Chondrocyte (in vitro differentiated cells): ENCODE data around the gene CDK5. TPM values are rescaled to one million over a fixed set of nuclear protein-coding genes. Genes with fewer than 3 reads are reported as not detected.

Experiments
- DNase-seq: peaks from one replicate; pipeline ENCODE4 v3.0.0; 2021; ENCODE audit warnings: mixed read lengths, low spot score
- H3K27ac Mint-ChIP-seq: one replicate; pipeline ENCODE4 v1.8.0; 2021; ENCODE audit warnings: mild to moderate bottlenecking, moderate library complexity, mixed read lengths; ENCODE audit not compliant: unreplicated experiment
- H3K27me3 Mint-ChIP-seq: 2 replicates; pipeline ENCODE4 v1.8.0; 2021; ENCODE audit warnings: low read depth, mixed read lengths
- H3K36me3 Mint-ChIP-seq: 2 replicates; pipeline ENCODE4 v1.8.0; 2021; ENCODE audit warnings: low read depth, mixed read lengths
- H3K4me1 Mint-ChIP-seq: 2 replicates; pipeline ENCODE4 v1.8.0; 2021; ENCODE audit warnings: low read depth, mild to moderate bottlenecking, mixed read lengths
- H3K4me3 Mint-ChIP-seq: one replicate; pipeline ENCODE4 v1.8.0; 2021; ENCODE audit warnings: mild to moderate bottlenecking, moderate library complexity, mixed read lengths; ENCODE audit not compliant: unreplicated experiment
- H3K9me3 Mint-ChIP-seq: 2 replicates; pipeline ENCODE4 v1.8.0; 2021; ENCODE audit warnings: low read depth, mixed read lengths
- CTCF ChIP-seq: fragments of 200-600 bp; sonication (generic); IDR thresholded peaks from 2 replicates; pipeline ENCODE4 v1.5.0; 2021; ENCODE audit warnings: antibody characterized with exemption, mild to moderate bottlenecking, moderate library complexity
- total RNA-seq: library from RNA; stranded (reverse); gene quantifications from 3 replicates; pipeline ENCODE4 v1.2.1, GENCODE V29; 2021

Gene CDK5
- total RNA-seq, 1 donor from 2014 or later: 24.0 TPM

- TF ChIP-seq CTCF: no peak
- Mint-ChIP-seq H3K9me3 (no peaks in the 10 kb centered on the region), H3K4me1 (peaks cover 46% of the 10 kb centered on the region), H3K27me3 (no peaks in the 10 kb centered on the region), H3K4me3 (peak overlapping the region; percentile 87), H3K36me3 (peaks cover 9% of the 10 kb centered on the region), H3K27ac (peak overlapping the region; percentile 97)
- DNase-seq: no peak
These were observed 21.7 kb upstream of the CDK5 start for GRCh38 chr7:151079199-151079910.

DNA sequence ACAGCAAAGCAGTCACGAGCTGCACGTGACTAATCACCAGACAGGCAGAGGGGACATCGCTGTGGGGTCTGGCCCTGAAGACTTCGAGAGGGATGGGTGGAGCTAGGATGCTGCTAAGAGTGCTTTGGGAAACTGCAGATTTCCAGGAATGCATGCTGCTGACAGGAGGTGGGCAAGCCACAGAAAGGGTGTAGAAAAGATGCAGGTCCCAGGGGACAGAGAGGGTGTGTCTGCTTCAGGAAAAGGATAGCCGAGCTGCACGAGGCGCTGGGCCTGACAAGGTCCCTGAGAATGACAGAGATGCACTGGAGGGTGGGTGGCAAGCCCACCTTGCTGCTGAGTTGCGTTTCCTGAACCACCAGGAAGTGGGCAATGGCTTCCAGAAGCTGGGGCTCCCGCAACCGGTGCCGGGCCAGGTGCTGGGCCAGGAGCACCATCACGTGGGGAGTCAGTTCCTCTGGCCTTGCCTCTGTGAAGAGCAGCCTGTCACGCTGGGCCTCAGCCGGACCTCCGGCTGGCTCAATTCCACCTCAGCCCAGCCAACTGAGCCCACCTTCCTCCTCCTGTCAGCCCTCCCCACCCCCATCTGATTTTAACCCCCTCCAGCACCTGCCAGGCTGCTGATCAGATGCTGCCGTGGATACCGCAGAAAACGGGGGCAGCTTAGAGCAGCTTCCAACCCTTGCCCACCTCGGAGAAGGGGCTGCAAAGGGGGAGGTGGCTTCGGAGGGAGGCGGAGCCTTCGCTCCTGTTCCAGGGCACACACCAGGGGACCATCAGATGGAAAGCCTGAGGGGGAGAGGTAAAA is 20.7 kb upstream of the CDK5 start:
- H3K27ac Mint-ChIP-seq: peak overlapping the region; percentile 97
- H3K9me3 Mint-ChIP-seq: no peaks in the 10 kb centered on the region
- peaks cover 46% of the 10 kb centered on the region for H3K4me1 Mint-ChIP-seq
- H3K27me3 Mint-ChIP-seq: no peaks in the 10 kb centered on the region
- H3K36me3 Mint-ChIP-seq: peaks cover 10% of the 10 kb centered on the region
- no peak for DNase-seq
- peak overlapping the region; percentile 87 for H3K4me3 Mint-ChIP-seq
- TF ChIP-seq CTCF: no peak

DNA sequence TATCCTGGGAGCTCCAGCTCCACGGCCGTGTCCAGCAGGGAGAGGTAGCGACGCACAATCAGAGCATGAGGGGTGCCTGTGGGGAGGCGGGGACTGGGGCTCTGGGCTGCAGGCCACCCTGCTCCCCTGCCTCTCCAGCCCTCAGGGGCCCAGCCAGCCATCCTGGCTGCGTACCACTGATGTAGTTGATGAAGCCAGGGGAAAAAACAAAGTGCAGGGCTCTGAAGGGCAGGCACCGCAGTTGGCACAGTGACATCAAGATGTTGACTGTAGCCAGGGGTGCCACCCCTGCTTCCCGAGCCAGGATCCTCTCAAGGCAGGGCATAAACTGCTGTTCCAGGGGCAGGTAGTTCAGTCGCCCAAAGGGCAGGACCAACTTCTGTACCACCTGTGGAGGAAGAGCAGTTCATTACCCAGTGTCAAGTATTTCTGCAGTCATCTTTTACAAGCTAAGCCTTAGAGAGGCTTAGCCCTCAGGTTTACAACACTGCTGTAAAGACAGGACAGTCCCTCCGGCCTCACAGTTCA is 20.1 kb upstream of the CDK5 start:
- Mint-ChIP-seq H3K27ac (peak overlapping the region; percentile 97), H3K27me3 (no peaks in the 10 kb centered on the region)

DNA sequence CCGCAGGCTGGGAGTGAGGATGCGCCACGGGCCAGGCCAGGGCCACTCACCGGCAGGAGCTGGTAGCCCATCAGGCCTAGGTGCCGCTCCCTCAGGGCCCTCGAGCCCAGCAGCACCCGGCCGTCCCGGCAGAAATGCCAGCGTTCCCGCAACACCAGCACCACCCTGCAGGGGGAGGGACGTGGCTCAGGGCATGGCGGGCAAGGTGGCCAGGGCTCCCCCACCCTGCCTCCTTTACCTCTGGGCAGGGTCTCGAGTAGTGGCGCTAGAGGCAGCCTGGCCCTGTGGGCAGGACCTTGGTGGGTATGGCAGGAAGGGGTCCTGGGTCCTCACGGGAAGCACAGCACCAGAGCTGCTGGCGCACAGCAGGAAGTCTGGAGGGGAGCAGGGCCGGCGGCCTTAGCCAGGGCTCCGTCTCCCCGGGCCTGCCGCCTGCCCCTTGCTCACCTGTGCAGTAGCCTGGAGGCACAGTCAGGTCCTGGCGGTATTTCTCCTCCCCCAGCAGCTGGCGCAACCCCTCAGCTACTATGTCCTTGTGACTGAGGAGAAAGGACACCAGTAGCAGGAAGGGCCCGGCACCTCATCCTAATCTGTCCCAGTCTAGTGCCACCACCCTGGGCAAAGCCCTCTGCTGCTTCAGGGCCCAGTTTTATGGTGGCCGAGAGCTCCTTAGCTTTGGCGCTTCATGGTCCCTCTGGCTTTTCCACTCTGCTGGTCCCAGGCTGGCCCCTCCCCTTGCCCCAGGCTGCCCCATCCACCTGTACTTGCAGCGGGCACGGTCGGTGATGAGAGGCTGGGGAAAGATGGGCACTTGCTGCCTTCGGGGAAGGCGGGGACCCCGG is 19.4 kb upstream of the CDK5 start:
- no peaks in the 10 kb centered on the region for H3K9me3 Mint-ChIP-seq
- H3K4me1 Mint-ChIP-seq: peaks cover 36% of the 10 kb centered on the region
- H3K4me3 Mint-ChIP-seq: no peak overlapping the region
- peak overlapping the region; percentile 76 for H3K27ac Mint-ChIP-seq
- peak; percentile 66 for TF ChIP-seq CTCF
- no peaks in the 10 kb centered on the region for H3K27me3 Mint-ChIP-seq
- peaks cover 12% of the 10 kb centered on the region for H3K36me3 Mint-ChIP-seq
- DNase-seq: no peak

More for the DNA sequence above, 20.1 kb upstream of the CDK5 start:
- Mint-ChIP-seq H3K36me3 (peaks cover 10% of the 10 kb centered on the region), H3K4me3 (no peak overlapping the region), H3K9me3 (no peaks in the 10 kb centered on the region), H3K4me1 (peaks cover 42% of the 10 kb centered on the region)
- no peak for TF ChIP-seq CTCF
- no peak for DNase-seq
